Panc1 (cell line): ENCODE measurements around the gene ERC2.

Source experiments
- POLR2AphosphoS5 ChIP-seq: IDR thresholded peaks from 2 replicates; pipeline ENCODE4 v1.6.1; 2012; ENCODE audit warnings: mild to moderate bottlenecking, low read depth, low read length, moderate library complexity
- SIN3A ChIP-seq: IDR thresholded peaks from 2 replicates; pipeline ENCODE4 v1.6.1; 2012; ENCODE audit warnings: low read depth, mild to moderate bottlenecking, low read length, moderate library complexity, borderline replicate concordance; ENCODE audit not compliant: insufficient read depth
- TCF7L2 ChIP-seq: IDR thresholded peaks from 2 replicates; pipeline ENCODE4 v1.6.1; 2011; ENCODE audit warnings: mild to moderate bottlenecking, low read depth, low read length, inconsistent platforms
- TF ChIP-seq, protein P1 (sequence below): fragments of 450-650 bp; IDR thresholded peaks from 2 replicates; pipeline ENCODE4 v1.5.1; 2017; ENCODE audit warnings: mild to moderate bottlenecking
- TF ChIP-seq, protein P2 (sequence below), 2 experiments: IDR thresholded peaks; 2 replicates each; pipeline ENCODE4 v1.6.1; 2011 to 2012; ENCODE audit warnings: low read depth in 2 of 2, control low read depth in 1 of 2, low read length in 1 of 2, mild to moderate bottlenecking in 1 of 2, moderate library complexity in 1 of 2; ENCODE audit not compliant: insufficient read depth in 1 of 2

GRCh38 chr3:56291244-56291680 lies 177.0 kb downstream of the ERC2 start:
- TF ChIP-seq, protein P1, sequence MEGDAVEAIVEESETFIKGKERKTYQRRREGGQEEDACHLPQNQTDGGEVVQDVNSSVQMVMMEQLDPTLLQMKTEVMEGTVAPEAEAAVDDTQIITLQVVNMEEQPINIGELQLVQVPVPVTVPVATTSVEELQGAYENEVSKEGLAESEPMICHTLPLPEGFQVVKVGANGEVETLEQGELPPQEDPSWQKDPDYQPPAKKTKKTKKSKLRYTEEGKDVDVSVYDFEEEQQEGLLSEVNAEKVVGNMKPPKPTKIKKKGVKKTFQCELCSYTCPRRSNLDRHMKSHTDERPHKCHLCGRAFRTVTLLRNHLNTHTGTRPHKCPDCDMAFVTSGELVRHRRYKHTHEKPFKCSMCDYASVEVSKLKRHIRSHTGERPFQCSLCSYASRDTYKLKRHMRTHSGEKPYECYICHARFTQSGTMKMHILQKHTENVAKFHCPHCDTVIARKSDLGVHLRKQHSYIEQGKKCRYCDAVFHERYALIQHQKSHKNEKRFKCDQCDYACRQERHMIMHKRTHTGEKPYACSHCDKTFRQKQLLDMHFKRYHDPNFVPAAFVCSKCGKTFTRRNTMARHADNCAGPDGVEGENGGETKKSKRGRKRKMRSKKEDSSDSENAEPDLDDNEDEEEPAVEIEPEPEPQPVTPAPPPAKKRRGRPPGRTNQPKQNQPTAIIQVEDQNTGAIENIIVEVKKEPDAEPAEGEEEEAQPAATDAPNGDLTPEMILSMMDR: no peak
- TF ChIP-seq POLR2AphosphoS5 (no peak), SIN3A (no peak), TCF7L2 (no peak)
- TF ChIP-seq, protein P2, sequence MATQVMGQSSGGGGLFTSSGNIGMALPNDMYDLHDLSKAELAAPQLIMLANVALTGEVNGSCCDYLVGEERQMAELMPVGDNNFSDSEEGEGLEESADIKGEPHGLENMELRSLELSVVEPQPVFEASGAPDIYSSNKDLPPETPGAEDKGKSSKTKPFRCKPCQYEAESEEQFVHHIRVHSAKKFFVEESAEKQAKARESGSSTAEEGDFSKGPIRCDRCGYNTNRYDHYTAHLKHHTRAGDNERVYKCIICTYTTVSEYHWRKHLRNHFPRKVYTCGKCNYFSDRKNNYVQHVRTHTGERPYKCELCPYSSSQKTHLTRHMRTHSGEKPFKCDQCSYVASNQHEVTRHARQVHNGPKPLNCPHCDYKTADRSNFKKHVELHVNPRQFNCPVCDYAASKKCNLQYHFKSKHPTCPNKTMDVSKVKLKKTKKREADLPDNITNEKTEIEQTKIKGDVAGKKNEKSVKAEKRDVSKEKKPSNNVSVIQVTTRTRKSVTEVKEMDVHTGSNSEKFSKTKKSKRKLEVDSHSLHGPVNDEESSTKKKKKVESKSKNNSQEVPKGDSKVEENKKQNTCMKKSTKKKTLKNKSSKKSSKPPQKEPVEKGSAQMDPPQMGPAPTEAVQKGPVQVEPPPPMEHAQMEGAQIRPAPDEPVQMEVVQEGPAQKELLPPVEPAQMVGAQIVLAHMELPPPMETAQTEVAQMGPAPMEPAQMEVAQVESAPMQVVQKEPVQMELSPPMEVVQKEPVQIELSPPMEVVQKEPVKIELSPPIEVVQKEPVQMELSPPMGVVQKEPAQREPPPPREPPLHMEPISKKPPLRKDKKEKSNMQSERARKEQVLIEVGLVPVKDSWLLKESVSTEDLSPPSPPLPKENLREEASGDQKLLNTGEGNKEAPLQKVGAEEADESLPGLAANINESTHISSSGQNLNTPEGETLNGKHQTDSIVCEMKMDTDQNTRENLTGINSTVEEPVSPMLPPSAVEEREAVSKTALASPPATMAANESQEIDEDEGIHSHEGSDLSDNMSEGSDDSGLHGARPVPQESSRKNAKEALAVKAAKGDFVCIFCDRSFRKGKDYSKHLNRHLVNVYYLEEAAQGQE (IDR thresholded peaks at IDR 0.05; ENCODE audit: insufficient read depth in 1 of 2, low read depth in 2 of 2, low read length in 1 of 2): no peak
